Activated T-helper 2 cell treated with anti-CD3 and anti-CD28 coated beads, Interferon-gamma antibody, Interleukin-2, Interleukin-4, amounts not matched to agents 10 μg/mL and 5 μg/mL and 100 μg/mL, durations not matched to agents 14 hours and 24 hours and 36 hours (primary cell): Measurements from ENCODE around the gene PPP2R2B. TPM values are rescaled to one million over a fixed set of nuclear protein-coding genes. Genes with fewer than 3 reads are reported as not detected.

Experiments
- DNase-seq: peaks from one replicate; pipeline ENCODE4 v3.0.0; 2021; ENCODE audit warnings: low spot score
- H3K27ac Mint-ChIP-seq: one replicate; pipeline ENCODE4 v1.8.0; 2021; ENCODE audit warnings: mixed read lengths
- H3K27me3 Mint-ChIP-seq: one replicate; pipeline ENCODE4 v1.8.0; 2021; ENCODE audit warnings: low read depth, mixed read lengths
- H3K36me3 Mint-ChIP-seq: one replicate; pipeline ENCODE4 v1.8.0; 2021; ENCODE audit warnings: low read depth, mixed read lengths
- H3K4me1 Mint-ChIP-seq: one replicate; pipeline ENCODE4 v1.8.0; 2021; ENCODE audit warnings: low read depth, mixed read lengths
- H3K4me3 Mint-ChIP-seq: one replicate; pipeline ENCODE4 v1.8.0; 2021; ENCODE audit warnings: low read depth, mild to moderate bottlenecking, moderate library complexity, mixed read lengths
- H3K9me3 Mint-ChIP-seq: one replicate; pipeline ENCODE4 v1.8.0; 2021; ENCODE audit warnings: mixed read lengths
- intact Hi-C: fragments of 100-400 bp; cut with micrococcal nuclease; formaldehyde crosslinking; loops from one replicate; pipeline ENCODE4 v1.15.1; 2023
- total RNA-seq: library from RNA; stranded (reverse); gene quantifications from 2 replicates; pipeline ENCODE4 v1.2.3, GENCODE V29; 2022

The PPP2R2B gene
- total RNA-seq, 1 donor from 2014 or later, result 0.34 TPM

- intact Hi-C loops, result no loop called here
- H3K27ac Mint-ChIP-seq, result no peak overlapping the region
- no peak for DNase-seq
- H3K4me3 Mint-ChIP-seq, result no peak overlapping the region
- peaks cover 2% of the 10 kb centered on the region for H3K27me3 Mint-ChIP-seq
- no peaks in the 10 kb centered on the region for H3K36me3 Mint-ChIP-seq
- no peaks in the 10 kb centered on the region for H3K9me3 Mint-ChIP-seq
- H3K4me1 Mint-ChIP-seq, result no peaks in the 10 kb centered on the region
Observed at GRCh38 chr5:146840016-146840415, 38.5 kb downstream of the PPP2R2B start.

GRCh38 chr5:146836226-146836842, 42.2 kb downstream of the PPP2R2B start:
- H3K9me3 Mint-ChIP-seq, result no peaks in the 10 kb centered on the region
- no peaks in the 10 kb centered on the region for H3K36me3 Mint-ChIP-seq
- no peak for DNase-seq
- peaks cover 2% of the 10 kb centered on the region for H3K27me3 Mint-ChIP-seq
- H3K4me3 Mint-ChIP-seq, result no peak overlapping the region
- intact Hi-C loops, result no loop called here
- no peaks in the 10 kb centered on the region for H3K4me1 Mint-ChIP-seq
- H3K27ac Mint-ChIP-seq, result no peak overlapping the region

- intact Hi-C loops, result no loop called here
- no peaks in the 10 kb centered on the region for H3K36me3 Mint-ChIP-seq
- no peak overlapping the region for H3K4me3 Mint-ChIP-seq
- H3K27me3 Mint-ChIP-seq, result no peaks in the 10 kb centered on the region
- H3K4me1 Mint-ChIP-seq, result no peaks in the 10 kb centered on the region
- no peak overlapping the region for H3K27ac Mint-ChIP-seq
- no peaks in the 10 kb centered on the region for H3K9me3 Mint-ChIP-seq
- DNase-seq, result no peak
Observed at GRCh38 chr5:146832985-146833732, 45.4 kb downstream of the PPP2R2B start.

DNA sequence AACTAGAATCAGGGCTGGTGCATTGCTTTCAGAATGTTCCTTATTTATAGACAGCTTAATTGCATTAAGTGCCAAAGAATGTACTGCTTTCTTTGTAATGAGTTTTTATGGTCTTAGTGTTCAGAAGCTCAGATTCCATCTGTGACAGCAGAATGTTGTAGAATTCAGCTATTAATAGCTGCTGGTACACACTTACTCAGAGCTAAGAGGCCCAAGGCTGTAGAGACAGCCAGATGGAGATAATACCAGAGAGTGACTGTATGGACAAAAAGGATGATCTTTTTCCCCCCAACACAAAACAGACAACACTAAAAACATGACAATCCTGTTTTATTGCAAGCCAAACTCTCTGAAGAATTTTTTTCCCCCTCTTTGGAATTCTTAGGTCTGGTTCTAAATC, 50.2 kb downstream of the PPP2R2B start:
- no peak overlapping the region for H3K27ac Mint-ChIP-seq
- no peak for DNase-seq
- no peak overlapping the region for H3K4me3 Mint-ChIP-seq
- intact Hi-C loops, result no loop called here
- H3K9me3 Mint-ChIP-seq, result no peaks in the 10 kb centered on the region
- no peaks in the 10 kb centered on the region for H3K27me3 Mint-ChIP-seq
- H3K36me3 Mint-ChIP-seq, result no peaks in the 10 kb centered on the region
- H3K4me1 Mint-ChIP-seq, result no peaks in the 10 kb centered on the region

- intact Hi-C loops, result no loop called here
- Mint-ChIP-seq H3K27ac (no peak overlapping the region), H3K4me3 (no peak overlapping the region), H3K4me1 (no peaks in the 10 kb centered on the region), H3K9me3 (no peaks in the 10 kb centered on the region), H3K36me3 (no peaks in the 10 kb centered on the region), H3K27me3 (no peaks in the 10 kb centered on the region)
- DNase-seq, result no peak
Observed at GRCh38 chr5:146827901-146828300, 50.7 kb downstream of the PPP2R2B start.

DNA sequence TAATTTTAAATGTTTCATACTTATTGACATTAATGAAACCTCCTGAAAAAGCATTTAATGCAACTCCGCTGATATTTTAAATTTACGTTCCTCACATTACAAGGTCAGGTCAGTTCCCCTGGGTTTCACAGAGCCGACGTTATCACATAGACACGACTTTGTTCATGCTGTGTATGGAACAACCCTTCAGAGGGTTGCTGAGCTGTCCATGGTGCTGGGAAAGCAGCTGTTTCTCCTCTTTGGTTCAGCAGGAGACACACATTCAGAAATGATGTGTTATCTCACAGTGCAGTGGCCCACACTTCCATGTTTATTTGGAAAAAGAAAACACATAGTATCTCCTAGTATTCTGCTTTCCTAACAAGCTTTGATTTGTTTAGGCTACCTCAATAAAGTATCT, 53.5 kb downstream of the PPP2R2B start:
- intact Hi-C loops, result no loop called here
- Mint-ChIP-seq H3K27me3 (peaks cover 2% of the 10 kb centered on the region), H3K9me3 (no peaks in the 10 kb centered on the region), H3K4me3 (no peak overlapping the region), H3K27ac (no peak overlapping the region), H3K4me1 (no peaks in the 10 kb centered on the region), H3K36me3 (no peaks in the 10 kb centered on the region)
- DNase-seq, result no peak

GRCh38 chr5:146821732-146822131, 56.8 kb downstream of the PPP2R2B start:
- no peaks in the 10 kb centered on the region for H3K4me1 Mint-ChIP-seq
- intact Hi-C loops, result no loop called here
- H3K27ac Mint-ChIP-seq, result no peak overlapping the region
- H3K36me3 Mint-ChIP-seq, result no peaks in the 10 kb centered on the region
- H3K9me3 Mint-ChIP-seq, result no peaks in the 10 kb centered on the region
- peaks cover 2% of the 10 kb centered on the region for H3K27me3 Mint-ChIP-seq
- DNase-seq, result no peak
- no peak overlapping the region for H3K4me3 Mint-ChIP-seq

DNA sequence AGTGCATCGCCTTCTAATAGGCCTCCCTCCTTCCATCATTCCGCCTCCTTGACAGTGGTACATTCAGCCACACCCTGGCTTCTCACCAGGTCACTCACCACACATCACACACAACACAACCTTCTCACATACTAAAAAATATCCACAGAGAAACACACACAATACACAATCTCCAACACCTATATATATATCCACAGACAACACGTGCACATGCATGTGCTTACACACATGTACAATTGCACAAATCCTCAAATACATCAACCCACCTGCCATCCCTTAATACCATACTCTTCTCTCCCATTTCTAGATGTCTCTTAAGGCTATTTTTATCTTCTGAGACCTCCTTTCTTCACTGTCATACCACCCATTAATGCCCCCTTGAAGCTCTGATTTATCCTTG, 57.6 kb downstream of the PPP2R2B start:
- H3K27ac Mint-ChIP-seq, result no peak overlapping the region
- H3K27me3 Mint-ChIP-seq, result peaks cover 2% of the 10 kb centered on the region
- DNase-seq, result no peak
- intact Hi-C loops, result no loop called here
- no peak overlapping the region for H3K4me3 Mint-ChIP-seq
- no peaks in the 10 kb centered on the region for H3K36me3 Mint-ChIP-seq
- no peaks in the 10 kb centered on the region for H3K9me3 Mint-ChIP-seq
- no peaks in the 10 kb centered on the region for H3K4me1 Mint-ChIP-seq

DNA sequence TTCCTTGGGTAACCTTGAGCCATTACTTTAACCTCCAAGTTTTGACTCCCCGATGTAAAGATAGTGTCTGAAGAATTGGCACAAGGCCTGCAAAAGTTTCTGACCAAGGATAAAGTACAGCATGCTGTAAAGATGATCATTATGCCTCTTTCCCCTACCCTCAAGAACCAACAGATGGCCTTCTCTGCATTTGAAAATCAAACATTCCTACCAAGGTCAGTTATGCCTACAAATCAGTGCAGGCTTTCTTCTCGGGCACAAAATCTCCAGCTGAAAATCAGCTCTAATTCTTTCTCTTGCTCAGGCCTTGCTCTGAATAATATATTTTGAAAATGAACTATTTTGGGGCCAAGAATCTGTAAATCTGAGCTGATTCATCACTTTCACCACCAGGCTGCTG, 59.7 kb downstream of the PPP2R2B start:
- Mint-ChIP-seq H3K36me3 (no peaks in the 10 kb centered on the region), H3K9me3 (no peaks in the 10 kb centered on the region), H3K4me3 (no peak overlapping the region), H3K27me3 (peaks cover 2% of the 10 kb centered on the region), H3K4me1 (peaks cover 2% of the 10 kb centered on the region), H3K27ac (no peak overlapping the region)
- intact Hi-C loops, result no loop called here
- DNase-seq, result no peak

GRCh38 chr5:146817973-146818372, 60.6 kb downstream of the PPP2R2B start:
- H3K27me3 Mint-ChIP-seq, result peaks cover 2% of the 10 kb centered on the region
- no peak for DNase-seq

GRCh38 chr5:146816775-146817387, 61.7 kb downstream of the PPP2R2B start:
- H3K27ac Mint-ChIP-seq, result no peak overlapping the region
- H3K36me3 Mint-ChIP-seq, result no peaks in the 10 kb centered on the region
- no peak for DNase-seq
- peaks cover 8% of the 10 kb centered on the region for H3K4me1 Mint-ChIP-seq
- intact Hi-C loops, result no loop called here
- no peak overlapping the region for H3K4me3 Mint-ChIP-seq
- H3K9me3 Mint-ChIP-seq, result no peaks in the 10 kb centered on the region
- H3K27me3 Mint-ChIP-seq, result no peaks in the 10 kb centered on the region

More at GRCh38 chr5:146817973-146818372, 60.6 kb downstream of the PPP2R2B start:
- Mint-ChIP-seq H3K4me1 (peaks cover 6% of the 10 kb centered on the region), H3K27ac (no peak overlapping the region), H3K9me3 (no peaks in the 10 kb centered on the region), H3K36me3 (no peaks in the 10 kb centered on the region), H3K4me3 (no peak overlapping the region)
- intact Hi-C loops, result no loop called here

DNA sequence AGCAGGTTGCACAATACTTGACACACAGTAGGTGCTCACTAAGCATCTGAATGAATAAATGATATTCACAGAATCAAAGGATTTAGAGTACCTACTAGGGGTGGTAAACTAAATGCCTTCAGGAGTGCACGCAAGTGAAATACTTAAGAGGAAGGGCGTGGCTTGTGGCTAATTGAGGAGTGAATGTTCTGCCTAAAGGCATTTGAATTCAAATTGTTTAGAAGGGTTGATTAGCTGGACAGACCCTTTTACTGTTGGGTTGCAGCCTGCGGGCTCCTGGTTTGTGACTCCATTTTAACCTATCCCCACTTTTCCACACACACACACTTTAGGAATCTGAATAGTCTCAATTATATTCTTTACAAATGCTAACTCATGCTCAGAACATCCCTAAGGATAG, 63.1 kb downstream of the PPP2R2B start:
- H3K27ac Mint-ChIP-seq, result no peak overlapping the region
- intact Hi-C loops, result no loop called here

More for the DNA sequence above, 63.1 kb downstream of the PPP2R2B start:
- Mint-ChIP-seq H3K27me3 (no peaks in the 10 kb centered on the region), H3K9me3 (no peaks in the 10 kb centered on the region), H3K36me3 (no peaks in the 10 kb centered on the region), H3K4me1 (peaks cover 9% of the 10 kb centered on the region), H3K4me3 (no peak overlapping the region)
- no peak for DNase-seq
